Spleen (tissue), 11 donors: ENCODE measurements around the gene LRFN2. TPM values are rescaled to one million over a fixed set of nuclear protein-coding genes. Genes with fewer than 3 reads are reported as not detected.

Source experiments
- DNase-seq: peaks from one replicate; pipeline ENCODE4 v3.0.0-alpha.2; 2020
- H3K27ac ChIP-seq, 8 donors: fragments of 200-600 bp; sonication (generic) in 7 of 8; 1 replicate in 4 of 8; 2 replicates in 4 of 8; pipeline versions ENCODE4 v1.5.0 to v1.8.0; 2016 to 2021; ENCODE audit warnings: inconsistent platforms in 4 of 8, mild to moderate bottlenecking in 4 of 8, moderate library complexity in 1 of 8
- H3K27me3 ChIP-seq, 7 donors: fragments of 200-600 bp; sonication (generic) in 6 of 7; replicated peaks in 1 of 7; 1 replicate in 4 of 7; 2 replicates in 3 of 7; pipeline versions ENCODE4 v1.5.0 to v1.8.0; 2016 to 2021; ENCODE audit warnings: inconsistent platforms in 3 of 7, mild to moderate bottlenecking in 1 of 7
- H3K36me3 ChIP-seq, 6 donors: fragments of 200-600 bp; sonication (generic) in 5 of 6; 1 replicate in 4 of 6; 2 replicates in 2 of 6; pipeline versions ENCODE4 v1.5.0 to v1.8.0; 2016 to 2021; ENCODE audit warnings: inconsistent platforms in 2 of 6
- H3K4me1 ChIP-seq, 6 donors: fragments of 200-600 bp; sonication (generic) in 5 of 6; 1 replicate in 3 of 6; 2 replicates in 3 of 6; pipeline versions ENCODE4 v1.5.0 to v1.8.0; 2016 to 2021; ENCODE audit warnings: inconsistent platforms in 3 of 6
- H3K4me3 ChIP-seq, 8 donors: fragments of 200-600 bp; sonication (generic) in 7 of 8; 1 replicate in 4 of 8; 2 replicates in 4 of 8; pipeline versions ENCODE4 v1.5.0 to v1.8.0; 2016 to 2021; ENCODE audit warnings: inconsistent platforms in 4 of 8, mild to moderate bottlenecking in 4 of 8, moderate library complexity in 2 of 8
- H3K9me3 ChIP-seq, 8 donors: fragments of 200-600 bp; sonication (generic) in 7 of 8; 1 replicate in 4 of 8; 2 replicates in 4 of 8; pipeline versions ENCODE4 v1.5.0 to v1.8.0; 2016 to 2021; ENCODE audit warnings: inconsistent platforms in 4 of 8
- POLR2A ChIP-seq, 3 donors: fragments of 450-650 bp; IDR thresholded peaks; one replicate each; pipeline ENCODE4 v1.5.1; 2017; ENCODE audit warnings: antibody characterized with exemption in 3 of 3, mild to moderate bottlenecking in 1 of 3
- POLR2AphosphoS5 ChIP-seq, 3 donors: sonication (generic); formaldehyde crosslinking; IDR thresholded peaks; one replicate each; pipeline ENCODE4 v1.5.1; 2017; ENCODE audit warnings: antibody characterized with exemption in 3 of 3
- WGBS, 5 donors: extraction: QIAGEN DNeasy Blood & Tissue Kit in 3 of 5; methylation state at CpG; one replicate each; pipeline versions ENCODE4 v1.1.5 to v1.1.7; 2013 to 2018; 5-methylcytosine and 5-hydroxymethylcytosine counted together
- intact Hi-C: fragments of 100-400 bp; cut with DNase I; formaldehyde crosslinking; loops from one replicate; pipeline ENCODE4 v1.15.0; 2023; ENCODE audit warnings: low total_unique reads
- polyA plus RNA-seq, 3 donors: library from polyadenylated mRNA; stranded (reverse); fragments of 200-250 nt; gene quantifications; one replicate each; pipeline ENCODE4 v1.2.1, GENCODE V29; 2013
- total RNA-seq, 7 donors: library from RNA; depleted of rRNA in 3 of 7; stranded (reverse); fragments of >200 nt in 3 of 7; fragmentation: NEBNext Ultra II Directional in 4 of 7; extraction: Animal tissue kit (Norgen Biotek cat#: 25700) in 4 of 7; gene quantifications; one replicate each; pipeline versions ENCODE4 v1.1.0 to v1.2.1, GENCODE V29; 2016 to 2021
- TF ChIP-seq, protein P1 (sequence below), 11 experiments: fragments of 200-600 bp in 7 of 11; fragments of 450-650 bp in 4 of 11; sonication (generic) in 4 of 11; IDR thresholded peaks in 8 of 11; conservative IDR thresholded peaks in 3 of 11; 1 replicate in 7 of 11; 2 replicates in 4 of 11; pipeline versions ENCODE4 v1.4.0 to v1.8.0; 2016 to 2021; ENCODE audit warnings: antibody characterized with exemption in 11 of 11, inconsistent platforms in 4 of 11, mild to moderate bottlenecking in 1 of 11
- donor health status: healthy with polysubstance abuse.
- donor health status: DM: no; HTN: no; CAD: no; lungs with moderate emphysema.
- donor health status: DM: no; HTN: no; CAD: no.
- donor health status: Bipolar disorder and iron deficiency.
- donor health status: healthy.
- donor health status: DM: no; HTN: no; CAD: no.
- donor health status: DM: yes; HTN: yes; CAD: no.

The LRFN2 gene
- total and polyA plus RNA-seq, 10 donors = 0.05 to 6.0 (median 1.3) TPM

DNA sequence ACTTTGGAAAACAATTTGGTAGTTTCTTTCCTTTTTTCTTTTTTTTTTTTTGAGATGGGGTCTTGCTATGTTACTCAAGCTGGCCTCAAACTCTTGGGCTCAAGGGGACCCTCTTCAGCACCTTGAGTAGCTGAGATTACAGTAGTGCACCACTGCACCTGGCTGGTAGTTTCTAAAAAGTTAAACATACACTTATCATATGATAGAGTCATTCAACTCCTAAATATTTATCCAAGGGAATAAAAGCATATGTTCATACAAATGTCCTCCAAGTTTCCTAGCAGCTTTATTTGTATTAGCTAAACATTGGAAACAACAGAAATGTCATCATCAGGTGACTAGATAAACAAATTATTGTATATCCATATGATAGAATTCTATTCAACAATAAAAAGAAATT, 213.9 kb downstream of the LRFN2 start:
- intact Hi-C loops = no loop called here
- no peaks in the 10 kb centered on the region for H3K36me3 ChIP-seq
- H3K4me3 ChIP-seq = no peak overlapping the region
- H3K27me3 ChIP-seq = no peaks in the 10 kb centered on the region
- no peak for DNase-seq
- H3K27ac ChIP-seq = no peak overlapping the region
- no peak for TF ChIP-seq POLR2AphosphoS5 (IDR thresholded peaks at IDR 0.05)
- TF ChIP-seq, protein P1, sequence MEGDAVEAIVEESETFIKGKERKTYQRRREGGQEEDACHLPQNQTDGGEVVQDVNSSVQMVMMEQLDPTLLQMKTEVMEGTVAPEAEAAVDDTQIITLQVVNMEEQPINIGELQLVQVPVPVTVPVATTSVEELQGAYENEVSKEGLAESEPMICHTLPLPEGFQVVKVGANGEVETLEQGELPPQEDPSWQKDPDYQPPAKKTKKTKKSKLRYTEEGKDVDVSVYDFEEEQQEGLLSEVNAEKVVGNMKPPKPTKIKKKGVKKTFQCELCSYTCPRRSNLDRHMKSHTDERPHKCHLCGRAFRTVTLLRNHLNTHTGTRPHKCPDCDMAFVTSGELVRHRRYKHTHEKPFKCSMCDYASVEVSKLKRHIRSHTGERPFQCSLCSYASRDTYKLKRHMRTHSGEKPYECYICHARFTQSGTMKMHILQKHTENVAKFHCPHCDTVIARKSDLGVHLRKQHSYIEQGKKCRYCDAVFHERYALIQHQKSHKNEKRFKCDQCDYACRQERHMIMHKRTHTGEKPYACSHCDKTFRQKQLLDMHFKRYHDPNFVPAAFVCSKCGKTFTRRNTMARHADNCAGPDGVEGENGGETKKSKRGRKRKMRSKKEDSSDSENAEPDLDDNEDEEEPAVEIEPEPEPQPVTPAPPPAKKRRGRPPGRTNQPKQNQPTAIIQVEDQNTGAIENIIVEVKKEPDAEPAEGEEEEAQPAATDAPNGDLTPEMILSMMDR (IDR thresholded peaks at IDR 0.05 in 8 of 11, conservative IDR thresholded peaks at IDR 0.05 in 3 of 11) = no peak
- TF ChIP-seq POLR2A (IDR thresholded peaks at IDR 0.05) = no peak
- H3K4me1 ChIP-seq = no peaks in the 10 kb centered on the region
- no peaks in the 10 kb centered on the region for H3K9me3 ChIP-seq

DNA sequence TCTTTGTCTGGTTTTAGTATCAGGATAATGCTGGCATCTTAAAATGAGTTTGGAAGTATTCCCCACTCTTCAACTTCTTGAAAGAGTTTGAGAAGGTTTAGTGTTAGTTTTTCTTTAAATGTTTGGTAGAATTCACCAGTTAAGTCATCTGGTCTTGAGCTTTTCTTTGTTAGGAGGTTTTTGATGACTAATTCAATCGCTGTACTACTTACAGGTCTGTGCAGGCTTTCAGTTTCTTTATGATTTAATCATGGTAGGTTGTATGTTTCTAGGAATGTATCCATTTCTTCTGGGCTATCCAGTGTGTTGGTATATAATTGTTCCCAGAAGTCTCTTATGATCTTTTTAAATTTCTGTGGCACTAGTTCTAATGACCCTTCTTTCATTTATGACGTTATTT, 215.5 kb downstream of the LRFN2 start:
- no peak for DNase-seq
- Histone ChIP-seq H3K36me3 (no peaks in the 10 kb centered on the region), H3K27me3 (no peaks in the 10 kb centered on the region), H3K4me1 (no peaks in the 10 kb centered on the region), H3K9me3 (peaks cover 0 to 11% (median 6%) of the 10 kb centered on the region in 8 donors), H3K27ac (no peak overlapping the region), H3K4me3 (no peak overlapping the region)
- 71 to 88% (median 83%) methylated on average over 2 of the region's 2 CpGs for whole genome bisulfite sequencing, 5 donors
- TF ChIP-seq POLR2AphosphoS5 (IDR thresholded peaks at IDR 0.05) (no peak), POLR2A (IDR thresholded peaks at IDR 0.05) (no peak)
- TF ChIP-seq, protein P1 (IDR thresholded peaks at IDR 0.05 in 8 of 11, conservative IDR thresholded peaks at IDR 0.05 in 3 of 11) = no peak
- intact Hi-C loops = no loop called here

DNA sequence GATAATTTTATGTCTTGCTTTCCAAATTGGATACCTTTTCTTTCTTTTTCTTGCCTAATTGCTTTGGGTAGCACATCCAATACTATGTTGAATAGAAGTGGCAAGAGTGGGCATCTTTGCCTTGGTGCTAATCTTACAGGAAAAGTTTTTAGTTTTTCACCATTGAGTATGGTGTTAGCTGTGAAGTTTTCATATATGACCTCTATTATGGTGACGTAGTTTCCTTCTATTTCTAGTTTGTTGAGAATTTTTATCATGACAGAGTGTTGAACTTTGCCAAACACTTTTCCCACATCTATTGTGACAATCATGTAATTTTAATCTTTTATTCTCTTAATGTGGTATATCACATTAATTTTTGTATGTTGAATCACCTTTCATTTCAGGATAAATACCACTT, 216.1 kb downstream of the LRFN2 start:
- Histone ChIP-seq H3K36me3 (no peaks in the 10 kb centered on the region), H3K27me3 (no peaks in the 10 kb centered on the region), H3K4me1 (no peaks in the 10 kb centered on the region), H3K4me3 (no peak overlapping the region), H3K9me3 (peaks cover 0 to 17% (median 12%) of the 10 kb centered on the region in 8 donors), H3K27ac (no peak overlapping the region)
- no peak for TF ChIP-seq POLR2A (IDR thresholded peaks at IDR 0.05)
- TF ChIP-seq, protein P1 (IDR thresholded peaks at IDR 0.05 in 8 of 11, conservative IDR thresholded peaks at IDR 0.05 in 3 of 11) = no peak
- no peak for TF ChIP-seq POLR2AphosphoS5 (IDR thresholded peaks at IDR 0.05)
- WGBS, 5 donors = 85 to 97% (median 88%) methylated on average over 1 of the region's 1 CpG
- DNase-seq = no peak
- intact Hi-C loops = no loop called here

DNA sequence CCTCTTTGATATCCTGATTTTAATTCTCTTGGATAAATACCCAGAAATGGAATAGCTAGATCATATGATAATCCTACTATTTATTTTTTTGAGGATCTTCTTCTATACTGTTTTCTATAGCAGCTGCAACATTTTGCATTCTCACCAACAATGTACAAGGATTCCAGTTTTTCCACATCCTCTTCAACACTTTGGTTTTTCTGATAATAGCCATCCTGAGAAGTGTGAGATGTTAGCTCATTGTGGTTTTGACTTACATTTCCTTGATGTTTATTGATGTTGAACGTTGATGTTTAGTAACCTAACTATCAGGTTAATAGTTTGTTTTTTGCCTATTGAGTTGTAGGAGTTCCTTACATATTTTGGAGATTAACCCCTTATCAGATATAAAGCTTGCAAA, 217.3 kb downstream of the LRFN2 start:
- Histone ChIP-seq H3K4me3 (no peak overlapping the region), H3K27me3 (no peaks in the 10 kb centered on the region), H3K36me3 (no peaks in the 10 kb centered on the region), H3K27ac (no peak overlapping the region), H3K9me3 (peaks cover 0 to 25% (median 16%) of the 10 kb centered on the region in 8 donors), H3K4me1 (no peaks in the 10 kb centered on the region)
- 5 to 19% (median 6%) methylated on average over 1 of the region's 1 CpG for WGBS, 5 donors
- DNase-seq = no peak
- intact Hi-C loops = no loop called here
- TF ChIP-seq POLR2AphosphoS5 (IDR thresholded peaks at IDR 0.05) (no peak), POLR2A (IDR thresholded peaks at IDR 0.05) (no peak)
- TF ChIP-seq, protein P1 (IDR thresholded peaks at IDR 0.05 in 8 of 11, conservative IDR thresholded peaks at IDR 0.05 in 3 of 11) = no peak
